ENCODE results near the gene SLC7A9. TPM values are rescaled to one million over a fixed set of nuclear protein-coding genes. Genes with fewer than 3 reads are reported as not detected.

The SLC7A9 gene
- polyA plus RNA-seq, 1 experiment = not detected

DNA sequence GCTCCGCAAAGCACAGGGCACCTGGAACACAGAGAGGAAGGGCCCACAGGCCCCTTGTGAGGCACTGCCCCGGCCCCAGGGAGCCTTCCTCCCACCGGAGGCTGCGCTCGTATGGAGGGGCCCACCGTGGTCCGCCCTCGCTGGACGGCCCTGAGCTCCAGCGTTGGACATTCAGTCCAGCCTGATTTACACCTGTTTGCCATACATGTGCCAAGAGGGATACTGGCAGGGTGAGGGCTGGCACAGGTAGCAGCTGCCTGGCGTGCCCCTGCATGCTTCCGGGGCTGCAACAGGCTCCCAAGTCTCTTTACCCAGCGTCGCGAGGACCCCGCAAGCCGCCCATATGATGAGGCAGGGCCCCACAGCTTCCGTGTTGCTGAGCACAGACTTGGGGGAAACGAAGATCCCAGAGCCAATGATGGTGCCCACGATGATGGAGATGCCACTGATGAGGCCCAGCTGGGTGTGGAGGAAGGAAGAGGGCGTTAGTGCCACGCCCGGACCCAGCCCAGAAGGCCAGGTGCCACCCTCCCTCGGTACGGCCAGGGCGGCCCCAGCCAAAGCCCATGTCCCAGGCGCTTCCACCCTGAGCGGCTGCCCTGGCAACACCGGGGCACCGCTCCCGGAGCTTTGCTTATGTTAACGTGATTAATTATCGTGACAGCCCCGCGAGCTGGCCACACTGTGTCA lies 5.1 kb downstream of the SLC7A9 start:
- no peak overlapping the region for H3K27ac ChIP-seq (ENCODE audit: low read depth, low read length)
- no peaks in the 10 kb centered on the region; the same call in 1 of the 2 replicates for H3K9me3 ChIP-seq (ENCODE audit: control insufficient read depth, insufficient read depth, low read length)
- H3K4me3 ChIP-seq (ENCODE audit: low read depth, low read length) = no peak overlapping the region
- ChIA-PET POLR2A (no interaction called here), CTCF (no interaction called here)
- DNase-seq (ENCODE audit: low read depth, low spot score) = no peak
- no peaks in the 10 kb centered on the region for H3K27me3 ChIP-seq (ENCODE audit: control insufficient read depth, insufficient read depth, low read length)
- TF ChIP-seq, protein P1, sequence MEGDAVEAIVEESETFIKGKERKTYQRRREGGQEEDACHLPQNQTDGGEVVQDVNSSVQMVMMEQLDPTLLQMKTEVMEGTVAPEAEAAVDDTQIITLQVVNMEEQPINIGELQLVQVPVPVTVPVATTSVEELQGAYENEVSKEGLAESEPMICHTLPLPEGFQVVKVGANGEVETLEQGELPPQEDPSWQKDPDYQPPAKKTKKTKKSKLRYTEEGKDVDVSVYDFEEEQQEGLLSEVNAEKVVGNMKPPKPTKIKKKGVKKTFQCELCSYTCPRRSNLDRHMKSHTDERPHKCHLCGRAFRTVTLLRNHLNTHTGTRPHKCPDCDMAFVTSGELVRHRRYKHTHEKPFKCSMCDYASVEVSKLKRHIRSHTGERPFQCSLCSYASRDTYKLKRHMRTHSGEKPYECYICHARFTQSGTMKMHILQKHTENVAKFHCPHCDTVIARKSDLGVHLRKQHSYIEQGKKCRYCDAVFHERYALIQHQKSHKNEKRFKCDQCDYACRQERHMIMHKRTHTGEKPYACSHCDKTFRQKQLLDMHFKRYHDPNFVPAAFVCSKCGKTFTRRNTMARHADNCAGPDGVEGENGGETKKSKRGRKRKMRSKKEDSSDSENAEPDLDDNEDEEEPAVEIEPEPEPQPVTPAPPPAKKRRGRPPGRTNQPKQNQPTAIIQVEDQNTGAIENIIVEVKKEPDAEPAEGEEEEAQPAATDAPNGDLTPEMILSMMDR (IDR thresholded peaks at IDR 0.05; ENCODE audit: low read depth, low read length) = no peak

DNA sequence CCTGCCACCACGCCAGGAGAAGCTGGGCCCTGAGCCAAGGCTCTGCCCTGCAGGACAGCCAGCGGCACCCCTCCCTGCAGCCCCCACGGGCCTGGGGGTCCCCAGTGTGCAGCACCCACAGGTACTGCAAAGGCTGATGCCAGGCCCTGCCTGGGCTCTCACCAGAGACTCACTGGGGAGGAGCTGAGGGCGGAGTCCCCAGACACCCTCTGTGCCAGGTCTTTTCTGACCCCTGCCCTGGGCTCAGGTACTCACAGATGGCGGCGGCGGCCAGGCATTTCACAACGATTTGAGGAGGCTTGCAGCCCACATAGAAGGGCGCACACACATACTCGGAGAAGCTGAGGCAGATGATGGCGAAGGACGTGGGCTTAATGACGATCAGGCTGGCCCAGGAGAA lies 5.7 kb downstream of the SLC7A9 start:
- no peak for DNase-seq (ENCODE audit: low read depth, low spot score)
- CTCF ChIA-PET = no interaction called here
- TF ChIP-seq, protein P1 (IDR thresholded peaks at IDR 0.05; ENCODE audit: low read depth, low read length) = no peak
- no peaks in the 10 kb centered on the region; the same call in 1 of the 2 replicates for H3K9me3 ChIP-seq (ENCODE audit: control insufficient read depth, insufficient read depth, low read length)
- no peak overlapping the region for H3K27ac ChIP-seq (ENCODE audit: low read depth, low read length)
- H3K27me3 ChIP-seq (ENCODE audit: control insufficient read depth, insufficient read depth, low read length) = no peaks in the 10 kb centered on the region
- no peak overlapping the region for H3K4me3 ChIP-seq (ENCODE audit: low read depth, low read length)
- POLR2A ChIA-PET = no interaction called here

- H3K27me3 ChIP-seq (ENCODE audit: control insufficient read depth, insufficient read depth, low read length) = no peaks in the 10 kb centered on the region
- POLR2A ChIA-PET = no interaction called here
- H3K27ac ChIP-seq (ENCODE audit: low read depth, low read length) = no peak overlapping the region
- no peaks in the 10 kb centered on the region; the same call in 1 of the 2 replicates for H3K9me3 ChIP-seq (ENCODE audit: control insufficient read depth, insufficient read depth, low read length)
- CTCF ChIA-PET = interaction anchor here (0.7 kb wide), 1 partner anchor 263 kb away, joined by 5 read pairs; no protein-coding TSS in a partner anchor
- TF ChIP-seq, protein P1 (IDR thresholded peaks at IDR 0.05; ENCODE audit: low read depth, low read length) = no peak
- no peak overlapping the region for H3K4me3 ChIP-seq (ENCODE audit: low read depth, low read length)
- no peak for DNase-seq (ENCODE audit: low read depth, low spot score)
Measured at GRCh38 chr19:32863301-32863700, 6.3 kb downstream of the SLC7A9 start.

DNA sequence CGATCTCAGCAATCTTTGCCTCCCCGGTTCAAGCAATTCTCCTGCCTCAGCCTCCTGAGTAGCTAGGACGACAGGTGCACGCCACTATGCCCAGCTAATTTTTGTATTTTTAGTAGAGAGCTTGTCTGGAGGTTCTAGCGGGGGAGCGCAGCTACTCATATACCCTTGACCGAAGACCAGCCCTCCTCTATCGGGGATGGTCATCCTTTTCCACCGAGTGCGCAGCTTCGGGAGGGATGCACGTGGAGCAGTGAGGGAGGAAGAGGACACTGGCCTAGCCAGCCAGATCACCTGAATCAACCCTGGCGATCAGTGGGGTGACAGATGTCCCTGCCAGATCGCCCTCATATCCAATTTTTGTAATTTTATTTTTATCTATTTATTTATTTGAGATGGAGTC lies 6.8 kb downstream of the SLC7A9 start:
- no peak overlapping the region for H3K4me3 ChIP-seq (ENCODE audit: low read depth, low read length)
- POLR2A ChIA-PET = no interaction called here

DNA sequence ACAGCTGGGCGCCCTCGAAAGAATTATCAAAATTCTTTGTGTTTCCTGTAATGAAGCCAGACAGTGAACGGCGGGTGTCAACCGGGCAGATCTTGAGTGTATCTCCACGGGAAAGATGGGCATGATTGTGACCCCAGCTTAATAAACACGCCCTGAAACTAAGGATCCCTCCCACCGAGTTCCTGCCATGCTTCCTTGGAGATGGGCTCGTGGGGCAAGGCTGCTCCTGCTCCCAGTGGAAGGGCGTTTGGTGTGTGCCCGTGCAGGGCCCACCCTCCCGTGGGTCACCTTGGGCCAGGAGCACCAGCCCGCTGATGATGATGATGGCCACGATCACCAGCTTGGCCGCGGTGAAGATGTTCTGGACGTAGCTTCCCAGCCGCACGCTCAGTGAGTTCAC lies 7.4 kb downstream of the SLC7A9 start:
- POLR2A ChIA-PET = no interaction called here
- CTCF ChIA-PET = no interaction called here

More for the DNA sequence above, 6.8 kb downstream of the SLC7A9 start:
- Histone ChIP-seq H3K27me3 (ENCODE audit: control insufficient read depth, insufficient read depth, low read length) (no peaks in the 10 kb centered on the region), H3K9me3 (ENCODE audit: control insufficient read depth, insufficient read depth, low read length) (no peaks in the 10 kb centered on the region; the same call in 1 of the 2 replicates), H3K27ac (ENCODE audit: low read depth, low read length) (no peak overlapping the region)
- TF ChIP-seq, protein P1 (IDR thresholded peaks at IDR 0.05; ENCODE audit: low read depth, low read length) = no peak
- no peak for DNase-seq (ENCODE audit: low read depth, low spot score)
- CTCF ChIA-PET = interaction anchor here (0.7 kb wide), 1 partner anchor 263 kb away, joined by 5 read pairs; no protein-coding TSS in a partner anchor

More for the DNA sequence above, 7.4 kb downstream of the SLC7A9 start:
- H3K9me3 ChIP-seq (ENCODE audit: control insufficient read depth, insufficient read depth, low read length) = no peaks in the 10 kb centered on the region; the same call in 1 of the 2 replicates
- H3K4me3 ChIP-seq (ENCODE audit: low read depth, low read length) = no peak overlapping the region
- H3K27ac ChIP-seq (ENCODE audit: low read depth, low read length) = no peak overlapping the region
- TF ChIP-seq, protein P1 (IDR thresholded peaks at IDR 0.05; ENCODE audit: low read depth, low read length) = no peak
- no peaks in the 10 kb centered on the region for H3K27me3 ChIP-seq (ENCODE audit: control insufficient read depth, insufficient read depth, low read length)
- DNase-seq (ENCODE audit: low read depth, low spot score) = no peak

Measured in AG04450 (cell line).